ENCODE results near the gene SORCS1. TPM values are rescaled to one million over a fixed set of nuclear protein-coding genes. Genes with fewer than 3 reads are reported as not detected.

Gene SORCS1
- total and polyA plus RNA-seq, 12 donors: 0.30 to 5.5 (median 1.3) TPM

DNA sequence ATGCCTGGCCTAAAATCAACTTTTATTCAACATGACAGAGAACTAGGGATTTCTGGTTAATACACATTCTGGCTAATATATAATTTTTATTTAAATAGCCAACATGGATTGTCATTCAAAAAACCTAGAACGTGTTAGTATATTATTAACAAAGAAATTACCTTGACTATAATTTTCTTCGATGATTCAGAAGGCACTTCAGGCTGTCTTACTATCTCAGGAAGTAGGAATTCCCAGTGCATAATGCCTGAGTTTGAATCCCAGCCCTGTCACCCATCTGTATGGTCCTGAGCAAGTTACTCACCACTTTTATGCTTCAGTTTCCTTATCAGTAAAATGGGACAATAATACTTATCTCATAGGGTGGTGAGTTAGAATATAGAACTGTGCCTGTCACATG, 106.2 kb downstream of the SORCS1 start:
- WGBS, 2 donors: 78 to 87% methylated on average over 2 of the region's 2 CpGs
- no peak for DNase-seq
- H3K36me3 ChIP-seq: no peaks in the 10 kb centered on the region

DNA sequence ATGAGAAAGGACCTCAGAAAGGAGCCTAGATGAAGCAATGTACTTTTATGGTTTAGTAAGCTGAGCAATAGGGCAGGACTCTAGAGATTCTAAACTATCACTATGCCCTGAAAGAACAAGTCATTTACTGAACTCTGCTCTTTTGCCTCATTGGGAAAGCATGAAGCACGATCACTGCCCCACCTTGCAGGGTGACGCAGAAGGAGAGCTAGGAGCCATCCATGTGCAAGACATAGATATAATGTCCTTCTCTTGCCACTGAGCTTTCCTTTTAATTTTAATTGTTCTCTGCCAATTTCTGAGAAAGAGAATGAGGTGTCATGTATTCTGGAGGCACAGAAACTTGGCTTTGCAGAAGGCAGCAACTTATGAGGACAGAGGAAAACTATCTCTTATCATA, 108.3 kb downstream of the SORCS1 start:
- Histone ChIP-seq H3K4me3 (no peak overlapping the region), H3K27me3 (peaks cover 0 to 6% (median 0%) of the 10 kb centered on the region in 7 donors), H3K27ac (no peak overlapping the region), H3K4me1 (no peaks in the 10 kb centered on the region), H3K9me3 (no peaks in the 10 kb centered on the region), H3K36me3 (no peaks in the 10 kb centered on the region)
- 73 to 77% methylated on average over 2 of the region's 2 CpGs for WGBS, 2 donors
- TF ChIP-seq, protein P1, sequence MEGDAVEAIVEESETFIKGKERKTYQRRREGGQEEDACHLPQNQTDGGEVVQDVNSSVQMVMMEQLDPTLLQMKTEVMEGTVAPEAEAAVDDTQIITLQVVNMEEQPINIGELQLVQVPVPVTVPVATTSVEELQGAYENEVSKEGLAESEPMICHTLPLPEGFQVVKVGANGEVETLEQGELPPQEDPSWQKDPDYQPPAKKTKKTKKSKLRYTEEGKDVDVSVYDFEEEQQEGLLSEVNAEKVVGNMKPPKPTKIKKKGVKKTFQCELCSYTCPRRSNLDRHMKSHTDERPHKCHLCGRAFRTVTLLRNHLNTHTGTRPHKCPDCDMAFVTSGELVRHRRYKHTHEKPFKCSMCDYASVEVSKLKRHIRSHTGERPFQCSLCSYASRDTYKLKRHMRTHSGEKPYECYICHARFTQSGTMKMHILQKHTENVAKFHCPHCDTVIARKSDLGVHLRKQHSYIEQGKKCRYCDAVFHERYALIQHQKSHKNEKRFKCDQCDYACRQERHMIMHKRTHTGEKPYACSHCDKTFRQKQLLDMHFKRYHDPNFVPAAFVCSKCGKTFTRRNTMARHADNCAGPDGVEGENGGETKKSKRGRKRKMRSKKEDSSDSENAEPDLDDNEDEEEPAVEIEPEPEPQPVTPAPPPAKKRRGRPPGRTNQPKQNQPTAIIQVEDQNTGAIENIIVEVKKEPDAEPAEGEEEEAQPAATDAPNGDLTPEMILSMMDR (IDR thresholded peaks at IDR 0.05): no peak
- intact Hi-C loops (cut with DNase I): no loop called here
- no peak for DNase-seq
- peak in 1 of 8 donors; percentile 75 for ATAC-seq

More for the DNA sequence above, 106.2 kb downstream of the SORCS1 start:
- Histone ChIP-seq H3K27me3 (peaks cover 0 to 6% (median 0%) of the 10 kb centered on the region in 7 donors), H3K4me1 (no peaks in the 10 kb centered on the region), H3K4me3 (no peak overlapping the region), H3K9me3 (no peaks in the 10 kb centered on the region), H3K27ac (no peak overlapping the region)
- TF ChIP-seq, protein P1 (IDR thresholded peaks at IDR 0.05): no peak
- intact Hi-C loops (cut with DNase I): no loop called here
- no peak for ATAC-seq

DNA sequence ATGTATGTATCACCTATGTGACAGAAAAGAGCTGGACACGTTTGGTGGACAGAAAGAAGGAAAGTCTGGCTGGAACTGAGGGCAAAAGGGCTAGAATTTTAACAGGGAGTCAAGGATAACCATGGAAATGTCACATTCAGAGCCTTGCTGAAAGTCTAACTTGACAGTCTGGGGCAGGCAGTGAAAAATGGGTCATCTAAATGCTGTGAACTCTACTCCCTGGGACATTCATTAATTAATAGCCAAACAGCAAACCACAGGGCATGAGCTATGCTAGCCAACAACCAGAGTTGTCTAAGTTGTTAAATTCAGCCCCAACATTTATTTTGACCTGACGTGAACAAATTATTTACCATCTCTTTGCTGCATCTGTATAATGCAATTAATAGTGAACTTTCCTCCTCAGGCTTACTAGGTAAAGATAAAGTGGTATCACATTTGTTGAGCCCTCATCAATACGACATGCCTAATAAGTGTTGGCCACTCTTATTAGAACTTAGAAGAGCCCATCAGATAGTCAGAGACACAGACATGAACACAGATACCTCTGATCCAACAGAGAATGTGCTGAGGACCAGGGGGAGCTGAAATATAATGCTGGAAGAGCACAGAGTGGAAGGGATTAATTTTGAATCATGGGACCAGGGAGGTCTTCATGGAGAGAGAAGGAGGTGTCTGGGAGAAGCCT, 109.9 kb downstream of the SORCS1 start:
- H3K36me3 ChIP-seq: no peaks in the 10 kb centered on the region
- no peak for DNase-seq
- H3K27me3 ChIP-seq: peaks cover 0 to 5% (median 0%) of the 10 kb centered on the region in 7 donors
- no peaks in the 10 kb centered on the region for H3K9me3 ChIP-seq
- ATAC-seq: no peak
- H3K4me1 ChIP-seq: no peaks in the 10 kb centered on the region
- 70 to 84% methylated on average over 3 of the region's 3 CpGs for WGBS, 2 donors
- intact Hi-C loops (cut with DNase I): no loop called here
- H3K4me3 ChIP-seq: no peak overlapping the region
- H3K27ac ChIP-seq: no peak overlapping the region
- TF ChIP-seq, protein P1 (IDR thresholded peaks at IDR 0.05): no peak

DNA sequence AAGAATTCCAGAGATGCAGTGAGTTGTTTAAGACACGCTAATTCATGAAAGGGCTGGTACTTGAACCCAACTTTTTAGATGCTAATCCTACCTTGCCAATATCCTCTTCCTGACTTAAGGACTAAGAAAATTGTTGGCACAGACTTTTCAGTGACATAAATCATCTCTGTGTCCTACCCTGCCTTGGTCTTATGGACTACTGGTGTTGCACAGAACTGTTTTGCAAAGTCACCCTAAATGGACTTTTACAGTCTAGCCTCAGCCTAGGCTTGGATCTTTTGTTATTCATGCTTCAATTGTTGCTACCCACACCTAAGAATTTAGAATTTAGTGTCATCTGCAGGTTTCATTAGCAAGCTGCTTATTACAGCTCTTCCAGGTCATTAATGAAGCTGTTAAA, 112.7 kb downstream of the SORCS1 start:
- Histone ChIP-seq H3K9me3 (peaks cover 0 to 5% (median 0%) of the 10 kb centered on the region in 11 donors), H3K4me3 (no peak overlapping the region), H3K27me3 (peaks cover 0 to 4% (median 0%) of the 10 kb centered on the region in 7 donors), H3K27ac (no peak overlapping the region), H3K36me3 (no peaks in the 10 kb centered on the region), H3K4me1 (no peaks in the 10 kb centered on the region)
- WGBS, 2 donors: 79 to 80% methylated on average over 1 of the region's 1 CpG
- DNase-seq: no peak
- ATAC-seq: no peak
- intact Hi-C loops (cut with DNase I): no loop called here
- TF ChIP-seq, protein P1 (IDR thresholded peaks at IDR 0.05): no peak
